ENCODE data around the gene PCDH17. TPM values are rescaled to one million over a fixed set of nuclear protein-coding genes. Genes with fewer than 3 reads are reported as not detected.

PCDH17 gene
- total RNA-seq, 1 donor from 2014 or later: 40.9 TPM

- H3K27ac ChIP-seq: peak overlapping the region; percentile 70
- H3K4me3 ChIP-seq: peak overlapping the region; percentile 62
- H3K4me1 ChIP-seq: peaks cover 36% of the 10 kb centered on the region
- peaks cover 59% of the 10 kb centered on the region for H3K27me3 ChIP-seq (ENCODE audit: low read depth)
- no peaks in the 10 kb centered on the region for H3K9me3 ChIP-seq
- ATAC-seq (peak; percentile 64 to 77), DNase-seq (peak; percentile 62)
- intact Hi-C loops (cut with DNase I): no loop called here
- TF ChIP-seq CTCF (IDR thresholded peaks at IDR 0.05): peak; percentile 56
- H3K36me3 ChIP-seq: no peaks in the 10 kb centered on the region
Observed at GRCh38 chr13:57633141-57633949, 1.8 kb downstream of the PCDH17 start.

GRCh38 chr13:57633950-57634838, 2.6 kb downstream of the PCDH17 start:
- Histone ChIP-seq H3K9me3 (no peaks in the 10 kb centered on the region), H3K4me3 (peak overlapping the region; percentile 62), H3K27me3 (ENCODE audit: low read depth) (peaks cover 54% of the 10 kb centered on the region), H3K27ac (peak overlapping the region; percentile 70), H3K36me3 (no peaks in the 10 kb centered on the region), H3K4me1 (peaks cover 35% of the 10 kb centered on the region)
- intact Hi-C loops (cut with DNase I): no loop called here
- DNase-seq (no peak), ATAC-seq (peak in 1 of 2 donors; percentile 20)
- no peak for TF ChIP-seq CTCF (IDR thresholded peaks at IDR 0.05)

DNA sequence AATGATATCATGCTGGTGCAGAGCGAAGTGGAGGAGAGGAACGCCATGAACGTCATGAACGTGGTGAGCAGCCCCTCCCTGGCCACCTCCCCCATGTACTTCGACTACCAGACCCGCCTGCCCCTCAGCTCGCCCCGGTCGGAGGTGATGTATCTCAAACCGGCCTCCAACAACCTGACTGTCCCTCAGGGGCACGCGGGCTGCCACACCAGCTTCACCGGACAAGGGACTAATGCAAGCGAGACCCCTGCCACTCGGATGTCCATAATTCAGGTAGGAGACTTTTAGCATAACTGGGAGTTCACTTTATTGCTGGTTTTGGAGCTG, 3.3 kb downstream of the PCDH17 start:
- intact Hi-C loops (cut with DNase I): no loop called here
- no peak for DNase-seq
- peaks cover 48% of the 10 kb centered on the region for H3K27me3 ChIP-seq (ENCODE audit: low read depth)

GRCh38 chr13:57635541-57636085, 4.1 kb downstream of the PCDH17 start:
- intact Hi-C loops (cut with DNase I): no loop called here
- Histone ChIP-seq H3K27ac (peak overlapping the region; percentile 70), H3K27me3 (ENCODE audit: low read depth) (peaks cover 43% of the 10 kb centered on the region), H3K36me3 (no peaks in the 10 kb centered on the region), H3K4me1 (peaks cover 22% of the 10 kb centered on the region), H3K4me3 (peak overlapping the region; percentile 62), H3K9me3 (no peaks in the 10 kb centered on the region)
- TF ChIP-seq CTCF (IDR thresholded peaks at IDR 0.05): no peak
- DNase-seq: no peak
- no peak for ATAC-seq

More for the DNA sequence above, 3.3 kb downstream of the PCDH17 start:
- no peaks in the 10 kb centered on the region for H3K36me3 ChIP-seq
- H3K27ac ChIP-seq: peak overlapping the region; percentile 70
- no peak for TF ChIP-seq CTCF (IDR thresholded peaks at IDR 0.05)
- H3K4me3 ChIP-seq: peak overlapping the region; percentile 62
- no peaks in the 10 kb centered on the region for H3K9me3 ChIP-seq
- H3K4me1 ChIP-seq: peaks cover 29% of the 10 kb centered on the region
- ATAC-seq: no peak

GRCh38 chr13:57636816-57637215, 5.3 kb downstream of the PCDH17 start:
- H3K4me3 ChIP-seq: peak overlapping the region; percentile 62
- intact Hi-C loops (cut with DNase I): no loop called here

More at GRCh38 chr13:57636816-57637215, 5.3 kb downstream of the PCDH17 start:
- H3K27me3 ChIP-seq (ENCODE audit: low read depth): peaks cover 31% of the 10 kb centered on the region
- no peak for TF ChIP-seq CTCF (IDR thresholded peaks at IDR 0.05)
- H3K27ac ChIP-seq: no peak overlapping the region
- no peaks in the 10 kb centered on the region for H3K36me3 ChIP-seq
- H3K9me3 ChIP-seq: no peaks in the 10 kb centered on the region
- H3K4me1 ChIP-seq: peaks cover 10% of the 10 kb centered on the region
- ATAC-seq: no peak
- no peak for DNase-seq

Data from lower lobe of right lung (tissue), 2 donors.